Activated CD8-positive, alpha-beta T cell treated with anti-CD3 and anti-CD28 coated beads for 36 hours (primary cell): ENCODE measurements around the gene SMG6. TPM values are rescaled to one million over a fixed set of nuclear protein-coding genes. Genes with fewer than 3 reads are reported as not detected.
A peak's percentile ranks its signal among the peaks of the same experiment; 100 is the strongest.

ENCODE experiments used
- ATAC-seq: fragments of 200-7000 bp; cut with Tn5 transposase; one replicate; pipeline ENCODE4 v1.10.0; 2021; ENCODE audit warnings: mild to moderate bottlenecking, moderate library complexity
- CTCF ChIA-PET: fragments of 350-600 bp; sonication (Branson Sonifier 250); formaldehyde crosslinking; loops from one replicate; lab custom pipeline; 2021; ENCODE audit warnings: antibody characterized with exemption; lab: Charles Lee
- POLR2A ChIA-PET: fragments of 350-600 bp; sonication (Branson Sonifier 250); formaldehyde crosslinking; loops from one replicate; lab custom pipeline; 2021; ENCODE audit warnings: antibody characterized with exemption; lab: Charles Lee
- DNase-seq: peaks from one replicate; pipeline ENCODE4 v3.0.0-alpha.2; 2020
- H3K27ac Mint-ChIP-seq: one replicate; pipeline ENCODE4 v1.8.0; 2021; ENCODE audit warnings: mild to moderate bottlenecking, mixed read lengths
- H3K27me3 Mint-ChIP-seq: one replicate; pipeline ENCODE4 v1.8.0; 2021; ENCODE audit warnings: mixed read lengths
- H3K36me3 Mint-ChIP-seq: one replicate; pipeline ENCODE4 v1.8.0; 2021; ENCODE audit warnings: low read depth, mixed read lengths
- H3K4me1 Mint-ChIP-seq: one replicate; pipeline ENCODE4 v1.8.0; 2021; ENCODE audit warnings: low read depth, mixed read lengths
- H3K4me3 Mint-ChIP-seq: one replicate; pipeline ENCODE4 v1.8.0; 2021; ENCODE audit warnings: mild to moderate bottlenecking, moderate library complexity, mixed read lengths
- H3K9me3 Mint-ChIP-seq: one replicate; pipeline ENCODE4 v1.8.0; 2021; ENCODE audit warnings: mixed read lengths
- CTCF ChIP-seq: fragments of 200-600 bp; IDR thresholded peaks from one replicate; pipeline ENCODE4 v1.8.0; 2022; ENCODE audit warnings: antibody characterized with exemption, mild to moderate bottlenecking
- intact Hi-C: fragments of 100-400 bp; cut with micrococcal nuclease; formaldehyde crosslinking; loops from one replicate; pipeline ENCODE4 v1.10.0; 2022
- total RNA-seq, 2 experiments: library from RNA; stranded (reverse); gene quantifications; one replicate each; pipeline ENCODE4 v1.2.3, GENCODE V29; 2021

SMG6 gene
- total RNA-seq, 2 experiments from 2014 or later = 39.6 to 40.4 TPM

GRCh38 chr17:2023692-2024571, 279.7 kb downstream of the SMG6 start:
- TF ChIP-seq CTCF = no peak
- ChIA-PET CTCF (interaction anchor here (0.7 to 3.3 kb wide), 5 partner anchors 114 to 307 kb away, joined by 3 to 14 read pairs (median 5); no protein-coding TSS in a partner anchor), POLR2A (interaction anchor here (0.8 to 1.0 kb wide), 2 partner anchors 272 to 311 kb away, joined by 3 to 4 read pairs; no protein-coding TSS in a partner anchor)
- DNase-seq = peak; percentile 55
- Mint-ChIP-seq H3K36me3 (no peaks in the 10 kb centered on the region), H3K9me3 (no peaks in the 10 kb centered on the region), H3K4me3 (peak overlapping the region; percentile 71), H3K27ac (no peak overlapping the region), H3K27me3 (peaks cover 27% of the 10 kb centered on the region), H3K4me1 (peaks cover 11% of the 10 kb centered on the region)
- intact Hi-C loops = no loop called here
- ATAC-seq = peak; percentile 6

GRCh38 chr17:2023256-2023655, 280.3 kb downstream of the SMG6 start:
- no peak for TF ChIP-seq CTCF
- ATAC-seq (no peak), DNase-seq (no peak)
- Mint-ChIP-seq H3K36me3 (no peaks in the 10 kb centered on the region), H3K27me3 (peaks cover 27% of the 10 kb centered on the region), H3K9me3 (no peaks in the 10 kb centered on the region), H3K4me1 (peaks cover 8% of the 10 kb centered on the region), H3K4me3 (peak overlapping the region; percentile 40), H3K27ac (no peak overlapping the region)
- intact Hi-C loops = no loop called here
- ChIA-PET CTCF (interaction anchor here (1.3 kb wide), 1 partner anchor 114 kb away, joined by 5 read pairs; no protein-coding TSS in a partner anchor), POLR2A (interaction anchor here (1.0 kb wide), 1 partner anchor 272 kb away, joined by 3 read pairs; no protein-coding TSS in a partner anchor)

GRCh38 chr17:2022647-2023240, 280.8 kb downstream of the SMG6 start:
- Mint-ChIP-seq H3K4me1 (peaks cover 8% of the 10 kb centered on the region), H3K36me3 (no peaks in the 10 kb centered on the region), H3K9me3 (no peaks in the 10 kb centered on the region), H3K27ac (no peak overlapping the region), H3K27me3 (peaks cover 26% of the 10 kb centered on the region), H3K4me3 (peak overlapping the region; percentile 33)
- ATAC-seq (peak; percentile 29), DNase-seq (no peak)
- intact Hi-C loops = no loop called here
- ChIA-PET CTCF (interaction anchor here (1.3 kb wide), 1 partner anchor 114 kb away, joined by 5 read pairs; no protein-coding TSS in a partner anchor), POLR2A (interaction anchor here (1.0 kb wide), 1 partner anchor 273 kb away, joined by 3 read pairs; no protein-coding TSS in a partner anchor)
- no peak for TF ChIP-seq CTCF

- peaks cover 4% of the 10 kb centered on the region for H3K4me1 Mint-ChIP-seq
- no peak overlapping the region for H3K27ac Mint-ChIP-seq
- ChIA-PET POLR2A (no interaction called here), CTCF (interaction anchor here (1.6 kb wide), 1 partner anchor 112 kb away, joined by 5 read pairs; no protein-coding TSS in a partner anchor)
- H3K4me3 Mint-ChIP-seq = no peak overlapping the region
- no peak for ATAC-seq
- intact Hi-C loops = no loop called here
- no peaks in the 10 kb centered on the region for H3K9me3 Mint-ChIP-seq
- no peak for TF ChIP-seq CTCF
- H3K27me3 Mint-ChIP-seq = peaks cover 11% of the 10 kb centered on the region
- DNase-seq = no peak
- H3K36me3 Mint-ChIP-seq = no peaks in the 10 kb centered on the region
These were observed 282.9 kb downstream of the SMG6 start for GRCh38 chr17:2020721-2021120.
